Panc1 (cell line): Measurements from ENCODE around the gene HOXC4. TPM values are rescaled to one million over a fixed set of nuclear protein-coding genes. Genes with fewer than 3 reads are reported as not detected.

ENCODE experiments used
- ATAC-seq: fragments of 200-7000 bp; cut with Tn5 transposase; 2 replicates; pipeline ENCODE4 v1.9.1; 2020; ENCODE audit warnings: mild to moderate bottlenecking, moderate library complexity
- BruUV-seq: library from RNA; stranded (reverse); fragments of 400-500 nt; replicated peaks from 2 replicates; lab custom pipeline; 2021; lab: Mats Ljungman, UMichigan
- CTCF ChIA-PET: fragments of 300-600 bp; sonication (Branson Sonifier 250); formaldehyde crosslinking; loops from one replicate; lab custom pipeline; 2022; ENCODE audit warnings: antibody characterized with exemption; lab: Charles Lee
- POLR2A ChIA-PET: fragments of 300-600 bp; sonication (Branson Sonifier 250); formaldehyde crosslinking; loops from one replicate; lab custom pipeline; 2022; ENCODE audit warnings: antibody characterized with exemption; lab: Charles Lee
- DNase-seq: peaks from one replicate; pipeline ENCODE4 v3.0.0-alpha.2; 2010; ENCODE audit warnings: low read depth, low spot score
- H3K27ac ChIP-seq: 2 replicates; pipeline ENCODE4 v1.5.1; 2011; ENCODE audit warnings: mild to moderate bottlenecking, low read length, inconsistent platforms
- H3K27me3 ChIP-seq: fragments of 200-500 bp; sonication (Bioruptor generic); 2 replicates; pipeline ENCODE4 v1.6.0; 2014; ENCODE audit warnings: low read length, inconsistent platforms; ENCODE audit not compliant: control insufficient read depth, insufficient read depth
- H3K36me3 ChIP-seq: fragments of 200-500 bp; sonication (Bioruptor generic); 2 replicates; pipeline ENCODE4 v1.5.1; 2014; ENCODE audit warnings: inconsistent platforms, mild to moderate bottlenecking, low read length, moderate library complexity; ENCODE audit not compliant: control insufficient read depth, insufficient read depth
- H3K4me1 ChIP-seq: 2 replicates; pipeline ENCODE4 v1.5.1; 2011; ENCODE audit warnings: inconsistent platforms, mild to moderate bottlenecking, low read length, moderate library complexity; ENCODE audit not compliant: control insufficient read depth, insufficient read depth
- H3K4me3 ChIP-seq, 2 experiments: 2 replicates each; pipeline ENCODE4 v1.5.1; 2011 to 2012; ENCODE audit warnings: low read depth in 2 of 2, low read length in 2 of 2, mild to moderate bottlenecking in 2 of 2, inconsistent platforms in 1 of 2, moderate library complexity in 1 of 2
- H3K9me3 ChIP-seq: fragments of 200-500 bp; sonication (Bioruptor generic); 2 replicates; pipeline ENCODE4 v1.5.1; 2014; ENCODE audit warnings: low read depth, mild to moderate bottlenecking, inconsistent platforms, low read length, moderate library complexity; ENCODE audit not compliant: control insufficient read depth, insufficient read depth
- POLR2AphosphoS5 ChIP-seq: IDR thresholded peaks from 2 replicates; pipeline ENCODE4 v1.6.1; 2012; ENCODE audit warnings: mild to moderate bottlenecking, low read depth, low read length, moderate library complexity
- SIN3A ChIP-seq: IDR thresholded peaks from 2 replicates; pipeline ENCODE4 v1.6.1; 2012; ENCODE audit warnings: low read depth, mild to moderate bottlenecking, low read length, moderate library complexity, borderline replicate concordance; ENCODE audit not compliant: insufficient read depth
- TCF7L2 ChIP-seq: IDR thresholded peaks from 2 replicates; pipeline ENCODE4 v1.6.1; 2011; ENCODE audit warnings: mild to moderate bottlenecking, low read depth, low read length, inconsistent platforms
- in situ Hi-C: cut with HindIII; loops from 2 replicates; pipeline ENCODE4 v1.10.0; 2016; ENCODE audit warnings: low sequenced_read_pairs, low pct_unique_long_range_greater_than_20kb
- intact Hi-C: fragments of 100-400 bp; cut with micrococcal nuclease; formaldehyde crosslinking; loops from one replicate; pipeline ENCODE4 v1.10.0; 2022; ENCODE audit not compliant: unreplicated experiment
- total RNA-seq: library from RNA; stranded (reverse); gene quantifications from one replicate; pipeline ENCODE4 v1.2.1, GENCODE V29; 2021; ENCODE audit not compliant: unreplicated experiment
- TF ChIP-seq, protein P1 (sequence below), 2 experiments: IDR thresholded peaks; 2 replicates each; pipeline ENCODE4 v1.6.1; 2011 to 2012; ENCODE audit warnings: low read depth in 2 of 2, control low read depth in 1 of 2, low read length in 1 of 2, mild to moderate bottlenecking in 1 of 2, moderate library complexity in 1 of 2; ENCODE audit not compliant: insufficient read depth in 1 of 2
- TF ChIP-seq, protein P2 (sequence below): fragments of 450-650 bp; IDR thresholded peaks from 2 replicates; pipeline ENCODE4 v1.5.1; 2017; ENCODE audit warnings: mild to moderate bottlenecking

HOXC4 gene
- total RNA-seq, 1 experiment from 2014 or later: 22.7 TPM

DNA sequence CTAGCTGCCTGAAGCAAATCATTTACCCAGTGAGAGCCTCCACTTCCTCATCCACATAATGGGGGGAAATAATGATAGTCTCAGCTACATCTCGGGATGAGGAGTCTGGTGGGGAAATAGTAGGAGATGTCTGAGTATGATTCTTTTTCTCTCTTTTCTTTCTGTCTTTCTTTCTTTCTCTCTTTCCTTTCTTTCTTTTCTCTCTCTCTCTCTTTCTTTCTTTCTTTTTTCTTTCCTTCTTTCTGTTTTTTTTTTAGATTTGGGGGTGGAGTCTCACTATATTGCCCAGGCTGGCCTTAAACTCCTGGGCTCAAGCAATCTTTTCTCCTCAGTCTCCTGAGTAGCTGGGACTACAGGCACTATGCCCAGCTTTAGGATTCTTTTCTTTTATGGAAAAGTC is 12.8 kb downstream of the HOXC4 start:
- DNase-seq: no peak
- ChIA-PET CTCF (no interaction called here), POLR2A (no interaction called here)
- no TSS peak for BruUV-seq
- Histone ChIP-seq H3K4me3 (no peak overlapping the region), H3K9me3 (no peaks in the 10 kb centered on the region), H3K27me3 (no peaks in the 10 kb centered on the region), H3K27ac (no peak overlapping the region), H3K4me1 (peaks cover 6% of the 10 kb centered on the region), H3K36me3 (no peaks in the 10 kb centered on the region)
- no peak for ATAC-seq
- intact Hi-C loops (no loop called here), in situ Hi-C loops (no loop called here)
- TF ChIP-seq POLR2AphosphoS5: no peak
- TF ChIP-seq SIN3A: no peak
- TF ChIP-seq TCF7L2: no peak
- TF ChIP-seq, protein P1, sequence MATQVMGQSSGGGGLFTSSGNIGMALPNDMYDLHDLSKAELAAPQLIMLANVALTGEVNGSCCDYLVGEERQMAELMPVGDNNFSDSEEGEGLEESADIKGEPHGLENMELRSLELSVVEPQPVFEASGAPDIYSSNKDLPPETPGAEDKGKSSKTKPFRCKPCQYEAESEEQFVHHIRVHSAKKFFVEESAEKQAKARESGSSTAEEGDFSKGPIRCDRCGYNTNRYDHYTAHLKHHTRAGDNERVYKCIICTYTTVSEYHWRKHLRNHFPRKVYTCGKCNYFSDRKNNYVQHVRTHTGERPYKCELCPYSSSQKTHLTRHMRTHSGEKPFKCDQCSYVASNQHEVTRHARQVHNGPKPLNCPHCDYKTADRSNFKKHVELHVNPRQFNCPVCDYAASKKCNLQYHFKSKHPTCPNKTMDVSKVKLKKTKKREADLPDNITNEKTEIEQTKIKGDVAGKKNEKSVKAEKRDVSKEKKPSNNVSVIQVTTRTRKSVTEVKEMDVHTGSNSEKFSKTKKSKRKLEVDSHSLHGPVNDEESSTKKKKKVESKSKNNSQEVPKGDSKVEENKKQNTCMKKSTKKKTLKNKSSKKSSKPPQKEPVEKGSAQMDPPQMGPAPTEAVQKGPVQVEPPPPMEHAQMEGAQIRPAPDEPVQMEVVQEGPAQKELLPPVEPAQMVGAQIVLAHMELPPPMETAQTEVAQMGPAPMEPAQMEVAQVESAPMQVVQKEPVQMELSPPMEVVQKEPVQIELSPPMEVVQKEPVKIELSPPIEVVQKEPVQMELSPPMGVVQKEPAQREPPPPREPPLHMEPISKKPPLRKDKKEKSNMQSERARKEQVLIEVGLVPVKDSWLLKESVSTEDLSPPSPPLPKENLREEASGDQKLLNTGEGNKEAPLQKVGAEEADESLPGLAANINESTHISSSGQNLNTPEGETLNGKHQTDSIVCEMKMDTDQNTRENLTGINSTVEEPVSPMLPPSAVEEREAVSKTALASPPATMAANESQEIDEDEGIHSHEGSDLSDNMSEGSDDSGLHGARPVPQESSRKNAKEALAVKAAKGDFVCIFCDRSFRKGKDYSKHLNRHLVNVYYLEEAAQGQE (IDR thresholded peaks at IDR 0.05; ENCODE audit: insufficient read depth in 1 of 2, low read depth in 2 of 2, low read length in 1 of 2): no peak
- TF ChIP-seq, protein P2, sequence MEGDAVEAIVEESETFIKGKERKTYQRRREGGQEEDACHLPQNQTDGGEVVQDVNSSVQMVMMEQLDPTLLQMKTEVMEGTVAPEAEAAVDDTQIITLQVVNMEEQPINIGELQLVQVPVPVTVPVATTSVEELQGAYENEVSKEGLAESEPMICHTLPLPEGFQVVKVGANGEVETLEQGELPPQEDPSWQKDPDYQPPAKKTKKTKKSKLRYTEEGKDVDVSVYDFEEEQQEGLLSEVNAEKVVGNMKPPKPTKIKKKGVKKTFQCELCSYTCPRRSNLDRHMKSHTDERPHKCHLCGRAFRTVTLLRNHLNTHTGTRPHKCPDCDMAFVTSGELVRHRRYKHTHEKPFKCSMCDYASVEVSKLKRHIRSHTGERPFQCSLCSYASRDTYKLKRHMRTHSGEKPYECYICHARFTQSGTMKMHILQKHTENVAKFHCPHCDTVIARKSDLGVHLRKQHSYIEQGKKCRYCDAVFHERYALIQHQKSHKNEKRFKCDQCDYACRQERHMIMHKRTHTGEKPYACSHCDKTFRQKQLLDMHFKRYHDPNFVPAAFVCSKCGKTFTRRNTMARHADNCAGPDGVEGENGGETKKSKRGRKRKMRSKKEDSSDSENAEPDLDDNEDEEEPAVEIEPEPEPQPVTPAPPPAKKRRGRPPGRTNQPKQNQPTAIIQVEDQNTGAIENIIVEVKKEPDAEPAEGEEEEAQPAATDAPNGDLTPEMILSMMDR: no peak

DNA sequence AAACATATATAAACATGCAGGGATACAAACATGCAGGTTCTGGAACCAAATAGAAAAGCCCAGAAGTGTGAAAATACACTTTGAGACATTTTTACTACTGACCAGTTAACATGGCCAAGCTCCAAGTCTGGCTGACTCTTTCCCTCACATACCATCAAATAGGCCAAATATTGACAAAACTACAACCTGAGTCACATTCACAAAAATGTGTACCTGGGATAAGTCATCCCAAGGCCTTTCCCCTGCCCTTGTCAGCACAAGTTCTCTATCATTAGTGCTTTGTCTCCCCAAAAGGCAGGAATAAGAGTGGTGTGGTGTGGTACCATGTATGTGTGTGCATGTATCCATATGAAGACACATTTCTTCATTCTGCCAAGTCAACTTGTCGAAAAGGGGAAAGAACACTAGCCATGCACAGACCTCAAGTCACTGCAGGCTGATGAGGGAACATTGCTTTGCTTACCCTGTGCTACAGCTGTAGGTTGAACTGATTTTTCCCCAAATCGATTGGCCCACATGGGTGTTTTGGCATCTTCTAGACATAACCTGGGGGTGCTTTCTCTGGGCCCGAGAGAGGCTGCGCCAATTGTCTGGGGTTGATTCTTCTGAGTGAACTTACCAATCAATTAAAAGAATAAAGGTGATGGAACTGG is 14.9 kb downstream of the HOXC4 start:
- intact Hi-C loops: no loop called here
- CTCF ChIA-PET: no interaction called here

More for the DNA sequence above, 14.9 kb downstream of the HOXC4 start:
- DNase-seq: no peak
- TF ChIP-seq SIN3A (no peak), POLR2AphosphoS5 (no peak), TCF7L2 (no peak)
- TF ChIP-seq, protein P2: no peak
- TF ChIP-seq, protein P1 (IDR thresholded peaks at IDR 0.05; ENCODE audit: insufficient read depth in 1 of 2, low read depth in 2 of 2, low read length in 1 of 2): no peak
- no peaks in the 10 kb centered on the region for H3K36me3 ChIP-seq
- no peaks in the 10 kb centered on the region for H3K27me3 ChIP-seq
- H3K9me3 ChIP-seq: no peaks in the 10 kb centered on the region
- no peak for ATAC-seq
- in situ Hi-C loops: no loop called here
- no TSS peak for BruUV-seq
- peaks cover 6% of the 10 kb centered on the region for H3K4me1 ChIP-seq
- POLR2A ChIA-PET: no interaction called here
- no peak overlapping the region for H3K4me3 ChIP-seq
- no peak overlapping the region for H3K27ac ChIP-seq
